Endothelial cell of umbilical vein (primary cell): ENCODE measurements around the gene RSPH3. TPM values are rescaled to one million over a fixed set of nuclear protein-coding genes. Genes with fewer than 3 reads are reported as not detected.

Source experiments
- BruUV-seq: library from RNA; stranded (reverse); fragments of 400-500 nt; replicated peaks from 2 replicates; lab custom pipeline; 2021; lab: Mats Ljungman, UMichigan
- CTCF ChIA-PET: fragments of 300-600, 350-600 bp; sonication (Branson Sonifier 250); formaldehyde crosslinking; loops from one replicate; lab custom pipeline; 2021; ENCODE audit warnings: antibody characterized with exemption, inconsistent platforms; lab: Charles Lee
- POLR2A ChIA-PET: fragments of 300-600, 350-600 bp; sonication (Branson Sonifier 250); formaldehyde crosslinking; loops from one replicate; lab custom pipeline; 2021; ENCODE audit warnings: antibody characterized with exemption, inconsistent platforms; lab: Charles Lee
- DNase-seq: peaks from one replicate; pipeline ENCODE4 v3.0.0-alpha.2; 2011; ENCODE audit warnings: low read depth, low spot score
- FAIRE-seq: peaks from 2 replicates; lab custom pipeline; 2011; peaks lifted over from hg19 to GRCh38; lab: Jason Lieb, UNC
- H2AFZ ChIP-seq: 2 replicates; pipeline ENCODE4 v1.6.0; 2012; ENCODE audit warnings: low read depth, low read length, control low read depth, inconsistent platforms
- H3K27ac ChIP-seq: 2 replicates; pipeline ENCODE4 v1.5.1; 2011; ENCODE audit warnings: low read depth, mild to moderate bottlenecking, control low read depth, low read length, moderate library complexity; ENCODE audit not compliant: insufficient read depth
- H3K27me3 ChIP-seq, 2 experiments: 2 replicates each; pipeline versions ENCODE4 v1.6.0 to v1.6.1; 2011; ENCODE audit warnings: low read length in 2 of 2, mixed read lengths in 1 of 2; ENCODE audit not compliant: control insufficient read depth in 2 of 2, insufficient read depth in 2 of 2
- H3K36me3 ChIP-seq, 2 experiments: 2 replicates in 1 of 2; 3 replicates in 1 of 2; pipeline ENCODE4 v1.5.1; 2011; ENCODE audit warnings: low read length in 2 of 2, mild to moderate bottlenecking in 1 of 2, moderate library complexity in 1 of 2; ENCODE audit not compliant: control insufficient read depth in 2 of 2, insufficient read depth in 2 of 2; ENCODE audit errors: extremely low read depth in 1 of 2
- H3K4me1 ChIP-seq: 3 replicates; pipeline ENCODE4 v1.5.1; 2011; ENCODE audit warnings: mild to moderate bottlenecking, low read length; ENCODE audit not compliant: control insufficient read depth, insufficient read depth; ENCODE audit errors: extremely low read depth
- H3K4me2 ChIP-seq: 2 replicates; pipeline ENCODE4 v1.6.1; 2011; ENCODE audit warnings: low read length, control low read depth, mixed read lengths; ENCODE audit not compliant: insufficient read depth
- H3K4me3 ChIP-seq, 3 experiments: fragments of 200-600 bp in 1 of 3; sonication (generic), shearing (Covaris generic) in 1 of 3; replicated peaks in 1 of 3; 2 replicates each; pipeline ENCODE4 v1.5.1; 2011 to 2016; ENCODE audit warnings: control low read depth in 3 of 3, low read length in 3 of 3, mild to moderate bottlenecking in 2 of 3, inconsistent platforms in 1 of 3, low read depth in 1 of 3, moderate library complexity in 1 of 3; ENCODE audit not compliant: insufficient read depth in 1 of 3
- H3K79me2 ChIP-seq: 2 replicates; pipeline ENCODE4 v1.6.0; 2012; ENCODE audit warnings: low read length, inconsistent platforms; ENCODE audit not compliant: control insufficient read depth, insufficient read depth
- H3K9ac ChIP-seq: replicated peaks from 2 replicates; pipeline ENCODE3; 2011; ENCODE audit warnings: low read length, control low read depth; ENCODE audit not compliant: insufficient read depth; ENCODE audit errors: extremely low read depth
- H3K9me1 ChIP-seq: replicated peaks from 3 replicates; pipeline ENCODE4 v1.6.0; 2011; ENCODE audit warnings: mild to moderate bottlenecking, low read length; ENCODE audit not compliant: control insufficient read depth, insufficient read depth; ENCODE audit errors: extremely low read depth
- H3K9me3 ChIP-seq: replicated peaks from 2 replicates; pipeline ENCODE4 v1.5.1; 2012; ENCODE audit warnings: low read length, inconsistent platforms; ENCODE audit not compliant: control insufficient read depth, insufficient read depth
- H4K20me1 ChIP-seq: replicated peaks from 2 replicates; pipeline ENCODE3; 2011; ENCODE audit warnings: mild to moderate bottlenecking, low read length; ENCODE audit not compliant: control insufficient read depth, insufficient read depth; ENCODE audit errors: extremely low read depth
- CTCF ChIP-seq, 2 donors: IDR thresholded peaks; 1 replicate in 1 of 2; 2 replicates in 1 of 2; pipeline ENCODE4 v1.5.1; 2011; ENCODE audit warnings: low read length in 2 of 2, mild to moderate bottlenecking in 2 of 2, moderate library complexity in 2 of 2, control low read depth in 1 of 2, inconsistent platforms in 1 of 2, low read depth in 1 of 2; ENCODE audit not compliant: insufficient read depth in 1 of 2; ENCODE audit errors: extremely low read depth in 1 of 2
- EZH2 ChIP-seq: IDR thresholded peaks from 2 replicates; pipeline ENCODE4 v1.6.1; 2012; ENCODE audit warnings: borderline replicate concordance, low read depth, mild to moderate bottlenecking, moderate library complexity, low read length, inconsistent platforms; ENCODE audit not compliant: severe bottlenecking
- FOS ChIP-seq: IDR thresholded peaks from 2 replicates; pipeline ENCODE4 v1.6.1; 2011; ENCODE audit warnings: mild to moderate bottlenecking, low read length, moderate library complexity, borderline replicate concordance; ENCODE audit not compliant: insufficient read depth
- GATA2 ChIP-seq: IDR thresholded peaks from 2 replicates; pipeline ENCODE4 v1.7.0; 2011; ENCODE audit warnings: low read depth, mild to moderate bottlenecking, moderate library complexity, mixed read lengths, low read length; ENCODE audit not compliant: insufficient read length, insufficient read depth
- JUN ChIP-seq: IDR thresholded peaks from 2 replicates; pipeline ENCODE4 v1.6.1; 2011; ENCODE audit warnings: borderline replicate concordance, low read depth; ENCODE audit not compliant: insufficient read length, insufficient read depth
- MAX ChIP-seq: IDR thresholded peaks from 2 replicates; pipeline ENCODE4 v1.6.1; 2011; ENCODE audit not compliant: insufficient read depth, insufficient read length
- MYC ChIP-seq: IDR thresholded peaks from one replicate; pipeline ENCODE4 v1.6.1; 2011; ENCODE audit warnings: mild to moderate bottlenecking, low read depth, low read length
- POLR2A ChIP-seq: IDR thresholded peaks from 2 replicates; pipeline ENCODE4 v1.6.1; 2012; ENCODE audit warnings: low read depth, mild to moderate bottlenecking, control low read depth, low read length
- POLR2AphosphoS5 ChIP-seq: IDR thresholded peaks from 2 replicates; pipeline ENCODE4 v1.6.1; 2012; ENCODE audit warnings: low read depth, mild to moderate bottlenecking, control low read depth, low read length, moderate library complexity; ENCODE audit not compliant: insufficient read depth
- dilution Hi-C: fragments of 300-500 bp; cut with MboI; formaldehyde crosslinking; loops from one replicate; pipeline ENCODE4 v1.15.0; 2019; ENCODE audit warnings: low sequenced_read_pairs; ENCODE audit not compliant: extremely low pct_ligation_motif_present
- intact Hi-C: fragments of 100-400 bp; cut with micrococcal nuclease; formaldehyde crosslinking; loops from one replicate; pipeline ENCODE4 v1.10.0; 2022
- polyA plus RNA-seq, 4 experiments: library from polyadenylated mRNA; depleted of rRNA in 3 of 4; stranded (reverse) in 3 of 4; unstranded in 1 of 4; fragments of >200 nt; gene quantifications; 2 replicates each; pipeline versions ENCODE4 v1.2.1 to v1.2.3, GENCODE V29; 2011 to 2012; ENCODE audit warnings: missing spikeins in 1 of 4
- total RNA-seq: library from RNA; stranded (reverse); gene quantifications from 2 replicates; pipeline ENCODE4 v1.2.3, GENCODE V29; 2021

RSPH3 gene
- total and polyA plus RNA-seq, 2 donors (not counting 3 experiments of a cell fraction or from before 2014, with no cell fraction given), result 0.66 to 3.3 TPM

DNA sequence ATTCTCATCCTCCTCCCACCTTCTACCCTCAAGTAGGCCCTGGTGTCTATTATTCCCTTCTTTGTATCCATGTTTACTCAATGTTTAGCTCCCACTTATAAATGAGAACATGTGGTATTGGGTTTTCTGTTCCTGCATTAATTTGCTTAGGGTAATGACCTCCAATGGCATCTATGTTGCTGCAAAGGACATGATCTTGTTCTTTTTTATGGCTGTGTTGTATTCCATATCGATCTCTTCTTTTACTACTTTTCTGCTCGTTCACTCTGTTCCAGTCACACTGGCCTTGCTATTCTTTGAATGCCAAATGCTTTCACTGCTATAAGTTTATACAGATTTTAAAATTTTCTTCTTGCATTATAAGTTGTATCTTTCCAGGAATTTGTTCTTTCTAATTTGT, 57.7 kb downstream of the RSPH3 start:
- intact Hi-C loops, result no loop called here
- TF ChIP-seq POLR2AphosphoS5 (no peak), MYC (no peak), JUN (no peak), FOS (no peak), EZH2 (no peak), CTCF (IDR thresholded peaks at IDR 0.05; ENCODE audit: extremely low read depth in 1 of 2, insufficient read depth in 1 of 2, low read depth in 1 of 2, low read length in 2 of 2) (no peak), MAX (no peak), POLR2A (no peak), GATA2 (no peak)
- H3K4me3 ChIP-seq, result no peak overlapping the region
- FAIRE-seq (no peak), DNase-seq (no peak)
- H4K20me1 ChIP-seq, result no peaks in the 10 kb centered on the region
- no peaks in the 10 kb centered on the region for H3K79me2 ChIP-seq
- no peaks in the 10 kb centered on the region for H3K4me1 ChIP-seq
- H3K9me3 ChIP-seq, result no peaks in the 10 kb centered on the region
- H3K27ac ChIP-seq, result no peak overlapping the region
- dilution Hi-C loops, result no loop called here
- H3K4me2 ChIP-seq, result no peak overlapping the region
- no peak overlapping the region for H2AFZ ChIP-seq
- H3K9me1 ChIP-seq, result no peaks in the 10 kb centered on the region
- POLR2A ChIA-PET, result no interaction called here
- BruUV-seq, result no TSS peak
- CTCF ChIA-PET, result no interaction called here
- H3K36me3 ChIP-seq, result no peaks in the 10 kb centered on the region
- peaks cover 0 to 2% of the 10 kb centered on the region in 2 experiments for H3K27me3 ChIP-seq
- H3K9ac ChIP-seq, result no peak overlapping the region
